NCI-H526 (cell line): Measurements from ENCODE around the gene MEX3A.

Experiments used
- DNase-seq, 2 experiments: peaks; one replicate each; lab custom pipeline; 2025; lab: John Stamatoyannopoulos, UW

MEX3A gene

DNA sequence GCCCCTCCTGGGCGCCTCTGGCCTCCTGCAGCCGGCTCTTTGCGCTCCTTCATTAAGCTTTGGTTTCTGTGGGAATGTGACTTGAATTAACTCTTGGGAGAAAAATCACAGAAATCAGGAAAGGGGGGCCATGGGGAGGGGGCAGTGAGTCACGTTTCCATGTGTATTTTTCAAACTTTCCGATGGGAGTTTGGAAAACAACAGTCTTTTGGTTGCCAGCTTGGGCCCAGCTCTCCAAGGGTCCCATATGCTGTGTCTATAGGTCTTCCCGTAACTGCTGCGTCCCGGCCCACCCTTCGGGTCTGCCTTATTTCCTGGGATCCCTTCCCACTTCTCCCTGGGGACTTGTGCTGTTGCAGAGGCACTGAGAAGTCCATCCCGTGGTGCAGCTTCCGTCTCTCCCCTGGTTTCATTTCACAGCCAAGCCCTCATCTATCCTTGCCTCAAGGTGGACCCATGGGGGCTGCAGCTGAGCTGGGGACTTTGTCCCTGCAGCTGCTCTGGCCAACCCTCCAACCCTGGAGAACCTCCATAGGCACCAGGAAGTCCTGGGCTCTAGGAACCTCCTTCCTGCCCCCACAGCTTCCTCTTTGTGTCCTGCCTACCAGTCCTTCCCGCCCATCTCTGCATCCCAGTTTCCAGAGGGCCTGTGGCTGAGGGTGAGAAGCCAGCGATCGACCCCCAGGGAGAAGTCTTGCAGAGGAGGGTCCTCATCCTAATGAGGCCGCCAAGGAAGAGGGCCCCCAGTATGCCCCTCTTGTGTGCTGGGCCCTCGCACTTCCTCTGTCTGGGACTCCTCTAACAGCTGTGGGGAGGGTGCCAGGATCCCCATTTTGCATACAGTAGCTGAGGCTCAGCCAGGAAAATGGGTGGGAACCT, 20.6 kb upstream of the MEX3A start:
- DNase-seq: no peak

DNA sequence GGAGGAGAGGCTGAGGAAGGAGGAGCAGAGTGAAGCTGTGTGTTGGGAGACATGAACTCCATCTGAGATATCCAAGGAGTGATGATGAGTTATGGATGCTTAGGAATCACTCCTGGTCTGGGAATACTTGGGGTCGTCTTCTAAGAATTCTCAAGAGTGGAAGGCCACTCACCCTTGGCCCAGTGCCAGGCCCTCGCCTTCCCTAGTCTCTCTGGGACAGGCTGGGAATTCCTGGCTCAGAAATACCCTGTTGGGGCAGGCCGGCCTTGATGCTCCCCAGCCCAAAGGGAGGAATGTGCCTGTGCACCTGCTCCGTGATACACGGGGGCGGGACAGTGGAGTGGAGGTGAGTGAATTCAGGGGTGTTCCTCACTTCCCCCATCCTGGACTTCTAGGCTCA, 19.6 kb upstream of the MEX3A start:
- no peak for DNase-seq

GRCh38 chr1:156100205-156100995, 18.1 kb upstream of the MEX3A start:
- no peak for DNase-seq

DNA sequence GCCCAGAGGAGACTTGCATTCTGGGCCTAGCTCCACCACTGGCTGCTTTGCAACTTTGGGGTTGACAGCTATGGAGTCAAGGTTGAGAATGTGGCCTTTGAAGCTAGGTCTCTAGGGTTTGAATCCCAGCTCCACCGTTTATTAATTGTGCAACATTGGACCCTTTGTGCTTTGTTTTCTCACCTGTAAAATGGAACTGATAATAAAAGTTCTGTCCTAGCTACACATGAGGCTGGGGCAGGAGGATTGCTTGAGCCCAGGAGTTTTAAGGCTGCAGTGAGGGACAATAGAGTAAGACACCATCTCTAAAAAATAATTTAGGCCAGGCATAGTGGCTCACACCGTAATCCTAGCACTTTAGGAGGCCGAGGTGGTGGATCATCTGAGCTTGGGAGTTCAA, 17.0 kb upstream of the MEX3A start:
- no peak for DNase-seq

DNA sequence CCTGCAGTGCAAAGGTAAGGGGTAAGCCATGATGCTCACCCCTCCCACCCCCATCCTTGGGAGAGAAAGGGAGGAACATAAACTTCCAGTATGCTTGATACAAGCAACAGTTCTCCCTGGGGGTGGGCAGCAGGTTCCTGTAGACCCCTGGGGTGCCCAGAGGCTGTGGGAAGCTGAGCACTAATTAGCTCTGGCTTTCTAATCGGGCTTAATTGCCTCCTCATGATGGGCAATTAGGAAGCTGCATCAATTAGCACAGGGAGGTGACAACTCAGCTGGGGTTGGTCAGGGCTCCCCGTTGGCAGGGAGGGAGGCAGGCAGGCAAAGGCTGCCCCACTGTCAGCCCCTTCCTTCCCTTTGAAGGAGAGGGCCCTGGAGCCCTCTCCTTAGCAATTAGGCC, 16.5 kb upstream of the MEX3A start:
- DNase-seq: no peak

DNA sequence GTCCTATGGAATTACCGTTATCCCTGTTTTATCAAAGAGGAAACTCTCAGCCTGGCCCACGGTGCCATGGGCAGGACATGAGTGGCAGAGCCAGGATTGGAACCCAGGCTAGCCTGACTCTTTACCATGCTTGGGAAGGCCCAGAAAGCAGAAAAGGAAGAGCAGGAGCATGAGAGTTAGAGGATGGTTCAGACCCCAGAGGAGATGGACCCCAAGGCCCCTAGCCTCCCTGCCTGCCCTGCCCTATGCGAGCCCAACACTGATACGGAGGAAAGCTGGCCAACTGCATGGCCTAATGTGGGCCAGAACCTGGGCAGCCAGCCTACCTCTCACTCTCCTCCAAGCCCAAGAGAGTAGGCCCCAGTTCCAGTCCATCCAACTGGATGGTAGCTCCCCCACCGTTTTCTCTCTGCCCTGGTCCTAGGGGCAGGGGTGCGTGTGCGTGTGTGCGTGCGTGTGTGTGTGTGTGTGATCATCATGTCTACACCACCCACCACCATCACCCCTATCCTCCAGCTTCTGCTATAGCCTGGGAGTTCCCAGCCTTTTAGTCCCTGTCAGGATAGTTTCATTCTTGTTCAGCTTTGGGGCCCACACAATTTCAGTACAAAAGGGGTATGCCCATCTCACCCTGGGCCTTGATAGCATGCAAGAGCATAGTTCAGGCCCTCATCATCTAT, 15.4 kb upstream of the MEX3A start:
- no peak for DNase-seq

GRCh38 chr1:156096640-156097391, 14.6 kb upstream of the MEX3A start:
- peak; percentile 78 to 96 for DNase-seq

DNA sequence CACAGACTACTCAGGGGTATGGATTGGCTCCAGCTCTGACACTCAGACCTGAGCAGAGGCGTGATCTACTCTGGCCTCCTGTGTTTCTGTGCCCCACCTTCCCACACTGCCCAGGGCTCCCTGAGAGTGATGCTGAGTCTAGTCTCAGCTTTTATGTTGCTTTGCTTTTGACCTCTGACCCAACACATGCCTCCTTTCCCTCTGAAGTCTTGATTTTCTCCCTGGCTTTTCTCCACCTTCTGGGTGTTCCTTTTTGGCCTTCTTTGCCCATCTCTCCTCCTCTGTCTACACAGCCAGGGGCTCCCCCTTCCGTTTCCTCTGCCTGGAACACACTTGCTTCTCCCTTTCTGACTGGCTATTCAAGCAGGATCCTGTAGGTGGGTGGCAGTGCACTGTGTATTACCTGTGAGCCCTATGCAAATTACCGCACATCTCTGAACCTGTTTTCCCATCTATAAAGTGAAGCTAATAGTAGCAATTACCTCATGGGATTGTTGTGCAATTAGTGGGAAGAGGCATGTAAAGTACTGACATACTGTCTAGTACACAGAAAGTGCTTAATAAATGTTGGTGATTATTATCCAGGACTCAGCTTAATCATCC, 13.7 kb upstream of the MEX3A start:
- peak; percentile 77 to 88 for DNase-seq

DNA sequence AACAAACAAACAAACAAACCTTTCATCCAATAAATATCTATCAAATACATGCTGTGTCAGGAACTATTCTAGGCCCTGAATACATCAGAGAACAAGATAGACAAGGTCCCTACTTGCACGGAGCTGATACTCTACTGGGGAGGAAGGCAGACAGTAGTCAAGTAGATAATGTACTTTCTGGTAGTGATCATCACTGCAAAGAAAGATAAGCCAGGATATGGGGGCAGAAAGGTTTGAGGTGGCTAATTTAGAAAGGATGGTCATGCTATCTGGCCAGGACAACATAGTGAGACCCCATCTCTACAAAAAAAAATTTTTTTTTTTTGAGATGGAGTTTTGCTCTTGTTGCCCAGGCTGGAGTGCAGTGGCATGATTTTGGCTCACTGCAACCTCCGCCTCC, 9.3 kb upstream of the MEX3A start:
- DNase-seq: no peak

DNA sequence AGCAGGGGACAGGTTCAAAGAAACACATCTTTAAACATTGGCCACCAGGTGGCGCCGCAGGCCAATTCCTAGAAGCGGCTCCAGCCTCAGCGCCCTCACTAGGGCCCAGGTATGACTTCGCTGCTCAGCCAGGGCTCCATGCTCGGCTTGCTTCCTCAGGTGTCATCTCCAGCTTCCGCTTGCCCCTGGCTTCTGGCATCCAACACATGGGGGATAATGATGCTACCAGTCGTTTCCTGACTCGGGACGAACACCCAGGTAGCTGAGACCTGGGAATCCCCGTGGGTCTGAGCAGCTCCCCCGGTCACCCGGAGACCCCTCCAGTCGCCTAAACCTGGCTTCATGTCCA, 8.5 kb upstream of the MEX3A start:
- peak; percentile 85 to 99 for DNase-seq

DNA sequence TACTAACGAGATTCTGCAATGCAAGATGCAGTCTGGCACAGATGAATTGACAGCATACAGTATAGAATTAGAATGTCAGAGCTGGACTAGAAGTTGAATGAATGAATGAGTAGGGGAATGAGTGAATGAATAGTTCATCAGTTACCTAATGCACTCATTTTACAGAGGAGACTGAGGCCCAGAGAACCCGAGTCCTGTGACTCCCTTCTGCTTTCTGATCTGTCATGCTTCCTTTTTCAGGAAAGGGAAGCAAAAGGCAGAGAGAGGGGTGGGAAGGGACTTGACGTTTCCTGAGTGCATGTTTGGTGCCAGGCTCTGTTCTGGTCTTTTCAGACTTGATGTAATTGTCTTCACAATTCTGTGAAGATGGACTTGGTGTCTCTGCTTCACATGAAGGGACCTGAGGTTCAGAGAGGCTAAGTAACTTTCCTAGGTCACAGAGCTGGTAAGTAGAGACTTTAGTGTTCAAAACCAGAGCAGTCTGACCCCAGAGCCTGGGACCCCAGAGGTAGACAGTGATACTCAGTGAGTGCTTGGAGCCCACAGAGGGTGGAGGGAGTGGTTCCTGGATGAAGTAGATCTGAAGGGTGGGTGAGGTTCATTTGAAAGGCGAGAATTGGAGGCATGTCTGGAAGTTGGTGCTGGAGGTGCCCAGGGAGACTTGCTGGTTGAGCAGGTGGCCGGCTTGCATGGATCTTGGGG, 8.0 kb upstream of the MEX3A start:
- DNase-seq: peak in 1 of 2 experiments; percentile 57

- DNase-seq: peak; percentile 87
Measured at GRCh38 chr1:156089704-156090103, 7.4 kb upstream of the MEX3A start.

- DNase-seq: no peak
Measured at GRCh38 chr1:156086256-156086662, 4.0 kb upstream of the MEX3A start.

DNA sequence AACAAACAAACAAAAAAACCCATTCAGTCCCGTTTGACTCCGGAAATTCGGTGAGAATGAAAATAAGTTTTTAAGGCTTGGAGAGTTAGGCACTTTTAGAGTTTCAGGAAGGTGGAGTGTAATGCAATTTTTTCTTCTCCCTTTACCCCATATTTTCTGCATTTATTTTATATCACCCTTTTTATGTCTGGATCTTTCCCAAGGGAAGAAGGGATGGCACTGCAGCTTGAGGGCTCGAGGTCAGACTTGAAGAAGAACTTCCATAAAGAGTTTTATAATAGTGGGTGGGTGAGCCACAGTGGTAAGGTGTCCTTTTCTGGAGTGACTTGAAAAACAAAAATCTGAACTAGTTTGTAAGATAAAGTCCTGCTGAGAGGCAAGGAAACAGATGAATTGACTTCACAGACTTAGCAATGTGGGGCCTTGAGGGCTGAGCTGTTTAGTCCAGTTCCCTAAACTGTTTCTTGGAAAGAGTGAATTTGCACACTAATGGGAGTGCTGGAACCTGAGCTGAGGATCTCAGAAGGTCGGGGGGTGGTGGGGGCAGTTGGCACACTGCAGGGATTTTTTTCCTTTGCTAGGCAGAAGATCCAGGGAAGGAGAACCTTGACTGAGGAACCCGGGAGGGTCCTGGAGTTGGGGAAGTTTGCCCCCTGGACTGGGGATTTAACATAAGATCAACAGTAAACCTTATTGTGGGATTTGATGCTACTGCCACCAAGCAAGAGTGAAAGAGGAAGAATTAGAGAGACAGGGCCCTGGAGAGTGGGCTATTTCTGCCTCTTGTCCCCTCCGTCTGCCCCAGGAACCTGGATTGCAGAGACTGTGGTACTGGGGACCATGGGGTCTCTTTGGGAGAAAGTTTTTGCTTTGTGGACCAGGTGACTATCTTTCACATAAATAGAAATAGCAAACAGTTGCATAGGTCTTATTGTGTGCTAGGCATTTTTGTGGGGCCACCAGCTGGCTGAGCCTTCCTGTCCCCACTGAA, 1.8 kb upstream of the MEX3A start:
- DNase-seq: no peak

DNA sequence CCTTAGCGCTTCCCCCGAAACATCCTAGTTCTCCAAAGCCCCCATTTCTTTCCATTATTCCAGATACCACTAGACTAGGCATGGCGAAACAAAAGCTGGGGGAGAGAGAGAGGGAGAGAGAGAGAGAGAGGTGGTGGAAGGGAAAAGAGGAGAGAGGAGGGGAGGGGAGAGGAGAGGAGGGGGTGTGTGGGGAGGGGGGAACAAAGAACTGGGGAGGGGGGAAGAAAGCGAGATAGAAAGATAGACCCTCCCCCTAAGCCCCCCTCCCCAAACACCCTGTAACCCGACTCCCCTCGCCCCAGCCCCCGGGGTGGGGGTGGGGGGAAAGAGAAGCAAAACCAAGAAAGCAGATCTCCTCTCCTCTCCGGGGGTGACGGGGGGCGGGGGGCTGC, 352 bp downstream of the MEX3A start:
- peak in 1 of 2 experiments; percentile 85 for DNase-seq

GRCh38 chr1:156081180-156081916, 917 bp downstream of the MEX3A start:
- peak in 1 of 2 experiments; percentile 76 for DNase-seq

DNA sequence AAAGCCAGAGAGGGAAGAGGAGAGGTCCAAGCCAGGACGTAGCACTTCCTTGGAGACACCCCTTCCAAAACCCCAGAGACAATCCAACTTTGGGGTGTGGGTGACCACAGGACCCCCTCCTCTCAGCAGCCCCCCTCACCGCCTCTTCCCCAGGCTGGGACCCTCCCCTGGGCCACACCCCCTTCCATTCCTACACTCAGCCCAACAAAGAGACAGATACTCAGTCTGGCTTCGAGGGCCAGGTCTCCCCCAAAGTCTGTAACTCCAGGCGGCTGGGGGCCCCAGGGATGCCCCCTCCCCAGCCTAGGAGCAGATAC, 1.4 kb downstream of the MEX3A start:
- DNase-seq: no peak

DNA sequence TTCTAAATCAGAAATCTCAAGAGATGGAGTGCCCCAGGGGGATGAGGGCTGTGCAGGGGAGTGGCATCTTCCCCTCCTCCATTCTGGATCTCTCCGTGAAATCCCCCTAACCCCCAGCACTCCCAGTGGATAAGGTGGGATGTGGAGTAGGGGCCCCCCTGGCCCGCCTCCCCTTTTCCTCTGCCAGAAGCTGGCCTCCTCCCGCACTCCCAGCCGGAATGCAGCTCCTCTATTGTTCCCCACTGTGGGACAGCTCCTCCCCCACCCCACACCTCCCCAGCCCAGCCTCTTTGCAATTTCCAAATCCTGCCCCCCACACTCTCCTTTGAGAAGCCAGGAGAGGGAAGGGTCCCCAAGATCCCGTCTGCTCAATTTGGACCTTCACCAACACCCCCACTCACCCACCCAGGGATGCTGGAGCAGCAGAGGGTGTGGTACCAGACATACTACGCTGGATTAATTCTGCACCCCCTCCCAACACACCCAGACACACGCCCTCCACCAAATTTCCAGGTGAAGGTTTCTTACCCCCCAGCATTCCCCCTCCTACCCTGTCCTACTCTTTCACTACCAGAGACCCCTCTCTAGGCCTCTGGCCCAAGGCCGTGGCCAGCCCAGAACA, 1.9 kb downstream of the MEX3A start:
- no peak for DNase-seq

GRCh38 chr1:156079762-156080161, 2.5 kb downstream of the MEX3A start:
- DNase-seq: no peak
